GM06990 (cell line): ENCODE data around the gene ATG7.

ENCODE experiments used
- DNase-seq: peaks from one replicate; pipeline ENCODE4 v3.0.0-alpha.2; 2011; ENCODE audit not compliant: insufficient read length; ENCODE audit errors: extremely low read depth
- H3K27me3 ChIP-seq: replicated peaks from 2 replicates; pipeline ENCODE4 v1.6.0; 2011; ENCODE audit warnings: low read length; ENCODE audit not compliant: control insufficient read depth, insufficient read depth
- H3K36me3 ChIP-seq: 2 replicates; pipeline ENCODE4 v1.5.1; 2011; ENCODE audit warnings: low read length; ENCODE audit not compliant: control insufficient read depth, insufficient read depth
- H3K4me3 ChIP-seq: replicated peaks from 2 replicates; pipeline ENCODE4 v1.5.1; 2011; ENCODE audit warnings: low read depth, mild to moderate bottlenecking, control low read depth, low read length
- TF ChIP-seq, protein P1 (sequence below): IDR thresholded peaks from 2 replicates; pipeline ENCODE4 v1.5.1; 2011; ENCODE audit warnings: low read length, control low read depth, mild to moderate bottlenecking, inconsistent platforms; ENCODE audit not compliant: insufficient read depth, poor library complexity, severe bottlenecking

Gene ATG7

DNA sequence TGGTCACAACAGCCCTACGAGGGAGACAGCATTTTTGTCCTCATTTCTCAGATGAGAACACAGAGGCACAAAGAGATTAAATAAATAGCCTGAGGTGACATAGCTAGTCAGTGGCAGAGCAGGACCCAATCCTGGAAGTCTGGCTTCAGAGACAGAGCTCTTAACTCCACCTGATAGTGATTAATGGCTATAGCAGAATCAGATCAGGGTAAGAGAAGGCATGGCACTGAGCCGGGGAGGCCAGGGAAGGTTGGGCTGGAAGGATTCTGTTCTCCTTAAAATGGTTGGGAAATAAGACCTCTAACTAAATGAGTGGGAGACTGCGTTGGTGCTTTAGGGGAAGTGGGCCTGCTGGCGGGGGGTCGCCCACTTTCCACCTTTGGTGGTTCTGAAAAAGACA, 267.0 kb downstream of the ATG7 start:
- H3K27me3 ChIP-seq = no peaks in the 10 kb centered on the region
- no peak overlapping the region for H3K4me3 ChIP-seq
- DNase-seq = no peak
- TF ChIP-seq, protein P1, sequence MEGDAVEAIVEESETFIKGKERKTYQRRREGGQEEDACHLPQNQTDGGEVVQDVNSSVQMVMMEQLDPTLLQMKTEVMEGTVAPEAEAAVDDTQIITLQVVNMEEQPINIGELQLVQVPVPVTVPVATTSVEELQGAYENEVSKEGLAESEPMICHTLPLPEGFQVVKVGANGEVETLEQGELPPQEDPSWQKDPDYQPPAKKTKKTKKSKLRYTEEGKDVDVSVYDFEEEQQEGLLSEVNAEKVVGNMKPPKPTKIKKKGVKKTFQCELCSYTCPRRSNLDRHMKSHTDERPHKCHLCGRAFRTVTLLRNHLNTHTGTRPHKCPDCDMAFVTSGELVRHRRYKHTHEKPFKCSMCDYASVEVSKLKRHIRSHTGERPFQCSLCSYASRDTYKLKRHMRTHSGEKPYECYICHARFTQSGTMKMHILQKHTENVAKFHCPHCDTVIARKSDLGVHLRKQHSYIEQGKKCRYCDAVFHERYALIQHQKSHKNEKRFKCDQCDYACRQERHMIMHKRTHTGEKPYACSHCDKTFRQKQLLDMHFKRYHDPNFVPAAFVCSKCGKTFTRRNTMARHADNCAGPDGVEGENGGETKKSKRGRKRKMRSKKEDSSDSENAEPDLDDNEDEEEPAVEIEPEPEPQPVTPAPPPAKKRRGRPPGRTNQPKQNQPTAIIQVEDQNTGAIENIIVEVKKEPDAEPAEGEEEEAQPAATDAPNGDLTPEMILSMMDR = no peak
- H3K36me3 ChIP-seq = no peaks in the 10 kb centered on the region

DNA sequence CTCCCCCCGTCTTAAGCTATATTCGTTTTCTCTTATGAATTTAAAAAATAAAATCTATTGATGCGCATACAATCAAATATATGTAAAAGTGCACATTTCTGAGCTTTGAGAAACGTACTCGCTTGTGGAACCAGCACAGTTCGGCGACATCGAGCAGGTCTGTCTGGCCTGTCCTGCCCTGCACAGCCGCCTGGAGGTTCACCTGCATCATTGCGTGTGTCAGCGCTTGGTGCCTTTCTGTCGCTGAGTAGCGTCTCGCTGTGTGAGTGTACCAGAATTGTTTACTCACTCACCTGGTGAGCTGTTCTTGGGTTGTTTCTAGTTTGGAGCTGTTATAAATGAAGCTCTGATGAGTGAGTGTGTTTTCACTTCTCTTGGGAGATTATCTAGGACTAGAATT, 267.5 kb downstream of the ATG7 start:
- DNase-seq = no peak
- H3K27me3 ChIP-seq = no peaks in the 10 kb centered on the region
- H3K4me3 ChIP-seq = no peak overlapping the region
- TF ChIP-seq, protein P1 = no peak
- no peaks in the 10 kb centered on the region for H3K36me3 ChIP-seq

DNA sequence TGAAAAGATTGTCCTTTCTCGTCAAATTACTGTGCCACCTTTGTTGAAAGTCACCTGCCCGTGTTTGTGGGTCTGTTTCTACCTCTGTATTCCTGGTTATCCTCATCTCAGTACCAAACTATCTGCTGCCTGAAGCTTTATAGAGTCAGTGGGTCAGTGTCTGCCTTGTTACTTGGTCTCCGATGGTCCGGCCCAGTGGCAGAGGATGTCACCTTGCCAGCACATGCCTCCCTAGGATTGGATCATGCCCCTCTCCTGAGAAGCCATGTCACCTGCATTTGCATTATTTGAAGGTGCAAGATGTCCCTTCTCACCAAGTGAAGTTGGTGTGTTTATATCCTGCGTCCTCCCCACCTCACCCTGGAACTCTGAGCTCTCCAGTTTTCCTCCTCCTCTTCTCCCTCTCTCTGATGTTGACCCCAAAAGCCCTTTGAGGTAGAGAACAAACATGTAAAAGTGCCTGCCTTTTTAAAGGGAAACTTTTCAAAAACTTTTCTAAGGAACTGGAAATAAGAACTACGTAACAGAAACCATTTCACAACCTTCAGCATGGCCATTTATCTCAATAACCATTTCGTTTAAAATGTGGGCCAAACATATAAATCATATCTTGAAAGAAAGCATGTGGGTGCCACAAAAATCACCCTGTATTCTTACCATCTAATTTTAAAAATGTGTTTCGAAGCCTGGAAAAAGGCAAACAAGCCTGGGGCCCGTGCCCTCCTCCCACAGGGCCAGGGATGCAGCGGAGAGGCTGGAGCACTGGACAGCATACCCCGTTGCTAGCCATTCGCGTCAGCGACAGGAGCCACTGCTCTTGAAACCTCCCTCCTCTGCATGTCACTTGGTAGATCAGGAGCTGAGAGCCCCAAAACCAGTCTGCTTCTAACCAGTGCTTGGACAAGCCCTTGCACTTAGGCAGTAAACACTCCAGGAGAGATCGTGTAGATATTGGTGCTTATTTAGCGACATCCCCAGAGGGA, 269.4 kb downstream of the ATG7 start:
- no peak for DNase-seq
- no peaks in the 10 kb centered on the region for H3K27me3 ChIP-seq
- TF ChIP-seq, protein P1 = no peak
- no peaks in the 10 kb centered on the region for H3K36me3 ChIP-seq
- H3K4me3 ChIP-seq = no peak overlapping the region

DNA sequence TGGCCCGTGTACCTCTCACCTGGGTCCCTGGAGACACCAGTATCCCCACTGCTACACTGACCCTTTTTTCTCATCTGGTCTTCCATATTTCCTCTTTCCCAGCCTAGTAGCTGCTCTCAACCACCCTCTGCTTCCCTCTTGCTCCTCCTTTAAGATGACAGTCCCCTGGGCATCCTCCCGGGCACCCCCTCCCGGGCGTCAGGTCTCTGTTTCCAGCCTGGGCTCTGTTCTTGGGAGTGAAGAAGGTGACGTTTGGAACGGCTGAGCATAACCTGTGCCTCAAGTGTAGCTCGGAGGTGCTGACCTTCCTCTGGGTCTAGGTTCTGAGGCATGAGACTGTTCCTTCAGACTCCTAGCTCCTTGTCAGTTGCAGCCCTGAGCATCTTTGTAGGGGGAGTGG, 270.4 kb downstream of the ATG7 start:
- Histone ChIP-seq H3K27me3 (no peaks in the 10 kb centered on the region), H3K36me3 (no peaks in the 10 kb centered on the region), H3K4me3 (no peak overlapping the region)
- no peak for DNase-seq
- TF ChIP-seq, protein P1 = no peak

DNA sequence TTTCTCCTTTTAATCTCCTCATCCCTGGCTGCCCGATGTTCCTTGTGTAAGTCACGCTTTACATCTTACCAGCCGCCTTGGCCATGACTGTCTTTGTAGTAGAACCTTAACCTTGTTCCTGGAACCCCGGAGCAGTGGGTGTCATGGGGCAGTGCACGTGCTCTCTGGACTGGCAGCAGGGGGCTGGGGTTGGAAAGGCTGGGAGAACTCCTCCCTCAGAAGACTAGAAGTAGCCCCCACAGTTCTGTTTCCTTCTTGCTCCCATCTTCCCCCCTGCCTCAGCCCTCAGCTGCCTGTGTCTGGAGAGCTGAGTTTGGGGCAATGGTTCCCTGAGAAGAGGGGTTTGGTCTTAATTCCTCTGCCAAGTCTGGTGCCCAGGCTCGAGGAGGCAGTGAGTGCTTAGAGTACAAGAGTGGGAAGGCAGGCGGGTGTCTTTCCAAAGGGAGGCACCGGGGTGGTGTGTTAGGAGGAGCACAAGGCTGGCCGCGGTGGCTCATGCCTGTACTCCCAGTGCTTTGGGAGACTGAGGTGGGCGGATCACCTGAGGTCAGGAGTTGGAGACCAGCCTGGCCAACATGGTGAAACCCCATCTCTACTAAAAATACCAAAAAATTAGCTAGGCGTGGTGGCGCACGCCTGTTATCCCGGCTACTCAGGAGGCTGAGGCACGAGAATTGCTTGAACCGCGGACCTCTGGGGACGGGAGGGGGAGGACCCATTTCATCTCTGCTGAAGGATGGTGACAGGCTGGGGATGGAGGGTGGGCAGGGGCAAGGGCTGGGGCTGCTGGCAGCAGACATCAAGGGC, 271.1 kb downstream of the ATG7 start:
- no peaks in the 10 kb centered on the region for H3K27me3 ChIP-seq
- H3K4me3 ChIP-seq = no peak overlapping the region
- no peak for DNase-seq
- TF ChIP-seq, protein P1 = no peak
- H3K36me3 ChIP-seq = no peaks in the 10 kb centered on the region
